ENCODE data around the gene TMEM82.

The TMEM82 gene

GRCh38 chr1:15756143-15757015 is 14.1 kb downstream of the TMEM82 start:
- no peak for DNase-seq (ENCODE audit: low spot score)

- no peak for DNase-seq (ENCODE audit: low spot score)
Measured at GRCh38 chr1:15757016-15757543, 14.8 kb downstream of the TMEM82 start.

- peak; percentile 51 for DNase-seq (ENCODE audit: low spot score)
Measured at GRCh38 chr1:15757575-15758342, 15.5 kb downstream of the TMEM82 start.

- peak; percentile 84 for DNase-seq (ENCODE audit: low spot score)
Measured at GRCh38 chr1:15758343-15758931, 16.1 kb downstream of the TMEM82 start, which contains the start of gene FBLIM1. FBLIM1 (plus strand) TSS chr1:15758795; CDS start chr1:15764984, 6,189 bp downstream.

- peak; percentile 87 for DNase-seq (ENCODE audit: low spot score)
Measured at GRCh38 chr1:15758953-15759661, 16.8 kb downstream of the TMEM82 start.

- DNase-seq (ENCODE audit: low spot score) = peak; percentile 81
Measured at GRCh38 chr1:15760520-15761211, 18.4 kb downstream of the TMEM82 start.

- no peak for DNase-seq (ENCODE audit: low spot score)
Measured at GRCh38 chr1:15761366-15762128, 19.2 kb downstream of the TMEM82 start.

GRCh38 chr1:15762546-15762945 is 20.2 kb downstream of the TMEM82 start:
- no peak for DNase-seq (ENCODE audit: low spot score)

- DNase-seq (ENCODE audit: low spot score) = no peak
Measured at GRCh38 chr1:15764269-15764764, 22.0 kb downstream of the TMEM82 start.

GRCh38 chr1:15764890-15765289 is 22.6 kb downstream of the TMEM82 start:
- DNase-seq (ENCODE audit: low spot score) = no peak

- peak; percentile 87 for DNase-seq (ENCODE audit: low spot score)
Measured at GRCh38 chr1:15765495-15766194, 23.3 kb downstream of the TMEM82 start.

GRCh38 chr1:15767941-15768340 is 25.6 kb downstream of the TMEM82 start:
- DNase-seq (ENCODE audit: low spot score) = no peak

GRCh38 chr1:15768388-15768787 is 26.1 kb downstream of the TMEM82 start:
- DNase-seq (ENCODE audit: low spot score) = no peak

GRCh38 chr1:15770313-15770962 is 28.1 kb downstream of the TMEM82 start:
- no peak for DNase-seq (ENCODE audit: low spot score)

GRCh38 chr1:15771836-15772515 is 29.7 kb downstream of the TMEM82 start:
- DNase-seq (ENCODE audit: low spot score) = no peak

- DNase-seq (ENCODE audit: low spot score) = no peak
Measured at GRCh38 chr1:15775706-15776105, 33.4 kb downstream of the TMEM82 start.

GRCh38 chr1:15777909-15778707 is 35.8 kb downstream of the TMEM82 start:
- no peak for DNase-seq (ENCODE audit: low spot score)

- DNase-seq (ENCODE audit: low spot score) = no peak
Measured at GRCh38 chr1:15785683-15786082, 43.4 kb downstream of the TMEM82 start.
